Measurements from ENCODE around the gene VDR. TPM values are rescaled to one million over a fixed set of nuclear protein-coding genes. Genes with fewer than 3 reads are reported as not detected.

Gene VDR
- total RNA-seq, 1 experiment from 2014 or later: 9.5 TPM

- no peaks in the 10 kb centered on the region for H3K27me3 ChIP-seq (ENCODE audit: insufficient read depth, low read length)
- ATAC-seq (no peak), DNase-seq (ENCODE audit: low read depth, low spot score) (no peak)
- ChIA-PET RAD21 (ENCODE audit: low non-redundant PET in 1 of 2, low total read pairs in 2 of 2, uncharacterized antibody in 2 of 2, unreplicated experiment in 2 of 2) (interaction anchor here in 1 of 2 experiments (1.0 kb wide), 1 partner anchor 48 kb away, joined by 7 read pairs; no protein-coding TSS in a partner anchor), CTCF (interaction anchor here (1.0 to 2.4 kb wide), 3 partner anchors 49 to 264 kb away, joined by 3 to 17 read pairs (median 8); partner anchors contain the start of gene TMEM106C), POLR2A (no interaction called here)
- no peaks in the 10 kb centered on the region for H3K36me3 ChIP-seq (ENCODE audit: control insufficient read depth in 1 of 2, insufficient read depth in 2 of 2, low read length in 2 of 2)
- no peaks in the 10 kb centered on the region for H3K9me3 ChIP-seq (ENCODE audit: control insufficient read depth in 1 of 2, insufficient read depth in 1 of 2, low read depth in 1 of 2, low read length in 2 of 2)
- H3K27ac ChIP-seq (ENCODE audit: low read depth, low read length): no peak overlapping the region
- BruUV-seq (replicated peaks): no TSS peak
- H4K20me1 ChIP-seq (ENCODE audit: insufficient read depth): no peaks in the 10 kb centered on the region
- H3K4me2 ChIP-seq (ENCODE audit: low read length): no peak overlapping the region
- peaks cover 18 to 49% of the 10 kb centered on the region in 2 experiments for H3K4me1 ChIP-seq (ENCODE audit: control insufficient read depth in 1 of 2, insufficient read depth in 2 of 2, low read length in 2 of 2)
- TF ChIP-seq POLR2A (IDR thresholded peaks at IDR 0.05; ENCODE audit: borderline replicate concordance, extremely low read depth, insufficient read depth, insufficient read length): no peak
- TF ChIP-seq EZH2 (IDR thresholded peaks at IDR 0.05): no peak
- TF ChIP-seq JUND (IDR thresholded peaks at IDR 0.05): no peak
- TF ChIP-seq SRF (IDR thresholded peaks at IDR 0.05; ENCODE audit: low read depth): no peak
- TF ChIP-seq REST (IDR thresholded peaks at IDR 0.05; ENCODE audit: low read depth): no peak
- no peak for TF ChIP-seq SIN3A (IDR thresholded peaks at IDR 0.05; ENCODE audit: low read depth)
- no peak for TF ChIP-seq EZH2phosphoT487 (IDR thresholded peaks at IDR 0.05; ENCODE audit: borderline replicate concordance)
- TF ChIP-seq ATF3 (IDR thresholded peaks at IDR 0.05): no peak
- TF ChIP-seq MAX (IDR thresholded peaks at IDR 0.05): no peak
- TF ChIP-seq CTCF (IDR thresholded peaks at IDR 0.05 in 2 of 3, conservative IDR thresholded peaks at IDR 0.05 in 1 of 3; ENCODE audit: borderline replicate concordance in 1 of 3, insufficient read depth in 1 of 3, low read depth in 2 of 3, low read length in 2 of 3): no peak
- TF ChIP-seq FOSL1 (IDR thresholded peaks at IDR 0.05; ENCODE audit: low read depth): no peak
- TF ChIP-seq ELF1 (IDR thresholded peaks at IDR 0.05; ENCODE audit: borderline replicate concordance, low read depth): no peak
- TF ChIP-seq ZFX (IDR thresholded peaks at IDR 0.05): no peak
- TF ChIP-seq RAD21 (IDR thresholded peaks at IDR 0.05; ENCODE audit: low read depth): no peak
- TF ChIP-seq YY1 (IDR thresholded peaks at IDR 0.05; ENCODE audit: extremely low read depth, insufficient replicate concordance, low read depth, low read length): no peak
- TF ChIP-seq POLR2AphosphoS5 (IDR thresholded peaks at IDR 0.05; ENCODE audit: low read depth, low read length): no peak
- H3K79me2 ChIP-seq (ENCODE audit: insufficient read depth, low read length): peaks cover 13% of the 10 kb centered on the region; the same call in 1 of the 2 replicates
- H2AFZ ChIP-seq (ENCODE audit: low read depth, low read length, poor library complexity, severe bottlenecking): no peak overlapping the region
- H3K4me3 ChIP-seq (replicated peaks in 1 of 2; ENCODE audit: low read depth in 1 of 2, low read length in 2 of 2): no peak overlapping the region
- no peak overlapping the region for H3K9ac ChIP-seq (ENCODE audit: low read length)
- H3K9me2 ChIP-seq (ENCODE audit: insufficient read depth): no peaks in the 10 kb centered on the region
- intact Hi-C loops (cut with micrococcal nuclease): loop anchor here (2.0 to 5.0 kb wide), 2 partner anchors 264 to 286 kb away; no protein-coding TSS in a partner anchor
Observed at GRCh38 chr12:47901063-47901717, 3.6 kb downstream of the VDR start.

Measured in HCT116 (cell line).